Measurements from ENCODE around the gene PATJ.
"Not testable (repeated sequence)": the region's sequence is repeated elsewhere in the genome, so short reads cannot be mapped to it uniquely, and the experiment has no call there.

PATJ gene

DNA sequence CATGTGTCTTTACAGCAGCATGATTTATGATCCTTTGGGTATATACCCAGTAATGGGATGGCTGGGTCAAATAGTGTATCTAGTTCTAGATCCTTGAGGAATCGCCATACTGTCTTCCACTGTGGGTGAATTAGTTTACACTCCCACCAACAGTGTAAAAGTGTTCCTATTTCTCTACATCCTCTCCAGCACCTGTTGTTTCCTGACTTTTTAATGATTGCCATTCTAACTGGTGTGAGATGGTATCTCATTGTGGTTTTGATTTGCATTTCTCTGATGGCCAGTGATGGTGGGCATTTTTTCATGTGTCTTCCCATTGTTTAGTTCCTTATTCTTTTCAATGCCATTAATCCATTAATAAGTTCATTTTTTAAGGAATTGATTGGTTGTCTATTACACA is 58.8 kb downstream of the PATJ start:
- H3K4me1 ChIP-seq (ENCODE audit: control extremely low read depth in 1 of 4, control insufficient read depth in 4 of 4, insufficient read depth in 4 of 4, low read length in 3 of 4); H3K9me3 ChIP-seq (ENCODE audit: control extremely low read depth in 1 of 5, control insufficient read depth in 4 of 5, insufficient read depth in 2 of 5, low read depth in 1 of 5, low read length in 4 of 5); CTCF ChIA-PET; POLR2A ChIA-PET; H3K4me3 ChIP-seq (ENCODE audit: control insufficient read depth in 1 of 7, extremely low read depth in 1 of 7, insufficient read depth in 4 of 7, low read depth in 2 of 7, low read length in 6 of 7); H3K27me3 ChIP-seq (replicated peaks in 2 of 5; ENCODE audit: control insufficient read depth in 4 of 5, insufficient read depth in 5 of 5, low read length in 4 of 5); H3K36me3 ChIP-seq (ENCODE audit: control insufficient read depth in 4 of 4, insufficient read depth in 4 of 4, low read length in 3 of 4); DNase-seq; H3K27ac ChIP-seq (ENCODE audit: insufficient read depth in 1 of 2, low read depth in 1 of 2, low read length in 2 of 2, poor library complexity in 1 of 2, severe bottlenecking in 2 of 2): not testable (repeated sequence)
- no CpG with 5 or more reads among the region's 1 CpG for WGBS (ENCODE audit: insufficient coverage)

DNA sequence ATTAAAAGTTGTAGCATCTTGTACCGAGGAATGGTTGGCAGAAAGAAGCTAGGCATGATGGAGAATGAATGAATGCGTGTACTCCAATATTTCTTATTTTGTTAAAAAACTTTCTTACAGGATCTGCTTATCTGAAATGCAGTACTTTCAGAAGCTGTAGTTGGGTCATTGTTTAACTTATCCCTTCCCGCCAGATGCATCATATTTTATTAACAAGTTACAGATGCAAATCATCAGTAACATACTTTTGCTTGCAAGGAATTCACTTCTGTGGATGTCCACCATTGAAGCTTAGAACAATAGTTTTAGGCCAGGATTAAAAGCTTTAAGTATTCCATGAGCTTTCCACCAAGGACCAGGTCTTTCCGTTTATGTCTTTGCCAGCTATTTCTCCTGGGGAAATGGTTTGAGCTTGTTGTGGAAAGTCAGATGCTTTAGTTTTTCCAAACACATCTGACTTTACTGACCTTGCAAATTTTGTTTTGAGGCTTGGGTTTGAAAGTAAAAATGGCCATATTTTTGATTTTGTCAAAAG is 65.4 kb downstream of the PATJ start:
- ChIA-PET POLR2A (no interaction called here), CTCF (no interaction called here)
- Histone ChIP-seq H3K27me3 (replicated peaks in 2 of 5; ENCODE audit: control insufficient read depth in 4 of 5, insufficient read depth in 5 of 5, low read length in 4 of 5) (no peaks in the 10 kb centered on the region), H3K9me3 (ENCODE audit: control extremely low read depth in 1 of 5, control insufficient read depth in 4 of 5, insufficient read depth in 2 of 5, low read depth in 1 of 5, low read length in 4 of 5) (no peaks in the 10 kb centered on the region), H3K36me3 (ENCODE audit: control insufficient read depth in 4 of 4, insufficient read depth in 4 of 4, low read length in 3 of 4) (peaks cover 0 to 2% (median under 1%) of the 10 kb centered on the region in 4 experiments), H3K4me3 (ENCODE audit: control insufficient read depth in 1 of 7, extremely low read depth in 1 of 7, insufficient read depth in 4 of 7, low read depth in 2 of 7, low read length in 6 of 7) (no peak overlapping the region), H3K4me1 (ENCODE audit: control extremely low read depth in 1 of 4, control insufficient read depth in 4 of 4, insufficient read depth in 4 of 4, low read length in 3 of 4) (no peaks in the 10 kb centered on the region), H3K27ac (ENCODE audit: insufficient read depth in 1 of 2, low read depth in 1 of 2, low read length in 2 of 2, poor library complexity in 1 of 2, severe bottlenecking in 2 of 2) (no peak overlapping the region)
- WGBS (ENCODE audit: insufficient coverage) = 100% methylated on average over 1 of the region's 4 CpGs
- DNase-seq = no peak

- ChIA-PET POLR2A (no interaction called here), CTCF (no interaction called here)
- Histone ChIP-seq H3K27ac (ENCODE audit: insufficient read depth in 1 of 2, low read depth in 1 of 2, low read length in 2 of 2, poor library complexity in 1 of 2, severe bottlenecking in 2 of 2) (no peak overlapping the region), H3K4me1 (ENCODE audit: control extremely low read depth in 1 of 4, control insufficient read depth in 4 of 4, insufficient read depth in 4 of 4, low read length in 3 of 4) (no peaks in the 10 kb centered on the region), H3K4me3 (ENCODE audit: control insufficient read depth in 1 of 7, extremely low read depth in 1 of 7, insufficient read depth in 4 of 7, low read depth in 2 of 7, low read length in 6 of 7) (no peak overlapping the region), H3K36me3 (ENCODE audit: control insufficient read depth in 4 of 4, insufficient read depth in 4 of 4, low read length in 3 of 4) (peaks cover 0 to 2% (median 0%) of the 10 kb centered on the region in 4 experiments), H3K27me3 (replicated peaks in 2 of 5; ENCODE audit: control insufficient read depth in 4 of 5, insufficient read depth in 5 of 5, low read length in 4 of 5) (no peaks in the 10 kb centered on the region), H3K9me3 (ENCODE audit: control extremely low read depth in 1 of 5, control insufficient read depth in 4 of 5, insufficient read depth in 2 of 5, low read depth in 1 of 5, low read length in 4 of 5) (no peaks in the 10 kb centered on the region)
- WGBS (ENCODE audit: insufficient coverage) = 100% methylated on average over 2 of the region's 4 CpGs
- no peak for DNase-seq
Observed at GRCh38 chr1:61808321-61808720, 66.0 kb downstream of the PATJ start.

DNA sequence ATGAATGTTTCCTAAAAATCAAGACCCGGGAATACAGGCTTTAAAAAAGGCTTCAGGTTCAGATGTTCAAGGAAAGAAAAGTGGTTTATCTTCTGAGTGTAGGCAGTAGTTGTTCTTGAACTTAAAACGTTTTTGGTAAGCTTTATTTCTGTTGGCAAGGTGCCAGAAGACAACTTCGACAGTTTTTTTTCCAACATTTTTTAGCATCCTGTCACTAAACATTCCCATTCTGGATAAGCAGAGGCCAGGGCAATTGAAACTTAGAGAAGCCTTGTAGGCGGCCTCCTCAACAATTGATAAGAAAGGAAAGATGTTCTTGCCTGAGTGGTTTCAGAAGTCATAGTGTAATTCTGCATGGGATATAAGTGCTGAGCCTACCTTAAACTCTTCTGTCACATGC is 66.7 kb downstream of the PATJ start:
- POLR2A ChIA-PET = no interaction called here
- H3K9me3 ChIP-seq (ENCODE audit: control extremely low read depth in 1 of 5, control insufficient read depth in 4 of 5, insufficient read depth in 2 of 5, low read depth in 1 of 5, low read length in 4 of 5) = no peaks in the 10 kb centered on the region
- CTCF ChIA-PET = no interaction called here
- no peak overlapping the region for H3K4me3 ChIP-seq (ENCODE audit: control insufficient read depth in 1 of 7, extremely low read depth in 1 of 7, insufficient read depth in 4 of 7, low read depth in 2 of 7, low read length in 6 of 7)
- H3K36me3 ChIP-seq (ENCODE audit: control insufficient read depth in 4 of 4, insufficient read depth in 4 of 4, low read length in 3 of 4) = peaks cover 0 to 2% (median 0%) of the 10 kb centered on the region in 4 experiments
- WGBS (ENCODE audit: insufficient coverage) = 100% methylated on average over 2 of the region's 4 CpGs
- no peaks in the 10 kb centered on the region for H3K27me3 ChIP-seq (replicated peaks in 2 of 5; ENCODE audit: control insufficient read depth in 4 of 5, insufficient read depth in 5 of 5, low read length in 4 of 5)
- no peaks in the 10 kb centered on the region for H3K4me1 ChIP-seq (ENCODE audit: control extremely low read depth in 1 of 4, control insufficient read depth in 4 of 4, insufficient read depth in 4 of 4, low read length in 3 of 4)
- DNase-seq = no peak
- H3K27ac ChIP-seq (ENCODE audit: insufficient read depth in 1 of 2, low read depth in 1 of 2, low read length in 2 of 2, poor library complexity in 1 of 2, severe bottlenecking in 2 of 2) = no peak overlapping the region

DNA sequence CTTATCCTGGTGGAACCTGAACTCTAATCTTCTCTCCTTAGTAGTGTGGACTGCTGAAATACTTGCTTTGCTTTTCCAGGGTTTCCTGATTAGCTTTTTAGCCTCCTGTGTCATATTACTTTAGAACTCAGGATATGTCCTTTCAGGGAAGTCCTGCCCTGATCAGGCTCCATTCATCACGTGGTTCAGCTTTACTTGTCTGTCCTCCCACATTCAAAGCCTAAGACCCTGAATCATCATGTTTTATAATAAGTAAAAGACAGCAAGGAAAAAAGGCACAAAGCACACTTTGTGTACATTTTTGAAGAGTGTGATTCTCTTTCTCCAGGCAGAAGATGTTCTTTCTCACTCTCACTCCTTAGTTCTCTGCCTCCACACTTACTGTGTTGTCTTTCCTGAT is 70.6 kb downstream of the PATJ start:
- Histone ChIP-seq H3K4me1 (ENCODE audit: control extremely low read depth in 1 of 4, control insufficient read depth in 4 of 4, insufficient read depth in 4 of 4, low read length in 3 of 4) (no peaks in the 10 kb centered on the region), H3K36me3 (ENCODE audit: control insufficient read depth in 4 of 4, insufficient read depth in 4 of 4, low read length in 3 of 4) (no peaks in the 10 kb centered on the region), H3K9me3 (ENCODE audit: control extremely low read depth in 1 of 5, control insufficient read depth in 4 of 5, insufficient read depth in 2 of 5, low read depth in 1 of 5, low read length in 4 of 5) (no peaks in the 10 kb centered on the region), H3K27ac (ENCODE audit: insufficient read depth in 1 of 2, low read depth in 1 of 2, low read length in 2 of 2, poor library complexity in 1 of 2, severe bottlenecking in 2 of 2) (no peak overlapping the region), H3K4me3 (ENCODE audit: control insufficient read depth in 1 of 7, extremely low read depth in 1 of 7, insufficient read depth in 4 of 7, low read depth in 2 of 7, low read length in 6 of 7) (no peak overlapping the region), H3K27me3 (replicated peaks in 2 of 5; ENCODE audit: control insufficient read depth in 4 of 5, insufficient read depth in 5 of 5, low read length in 4 of 5) (no peaks in the 10 kb centered on the region)
- whole genome bisulfite sequencing (ENCODE audit: insufficient coverage) = no CpG with 5 or more reads among the region's 1 CpG
- CTCF ChIA-PET = no interaction called here
- POLR2A ChIA-PET = no interaction called here
- no peak for DNase-seq

GRCh38 chr1:61816191-61816590 is 73.9 kb downstream of the PATJ start:
- no CpG with 5 or more reads among the region's 3 CpGs for WGBS (ENCODE audit: insufficient coverage)
- Histone ChIP-seq H3K27me3 (replicated peaks in 2 of 5; ENCODE audit: control insufficient read depth in 4 of 5, insufficient read depth in 5 of 5, low read length in 4 of 5) (no peaks in the 10 kb centered on the region), H3K4me3 (ENCODE audit: control insufficient read depth in 1 of 7, extremely low read depth in 1 of 7, insufficient read depth in 4 of 7, low read depth in 2 of 7, low read length in 6 of 7) (no peak overlapping the region), H3K9me3 (ENCODE audit: control extremely low read depth in 1 of 5, control insufficient read depth in 4 of 5, insufficient read depth in 2 of 5, low read depth in 1 of 5, low read length in 4 of 5) (no peaks in the 10 kb centered on the region), H3K36me3 (ENCODE audit: control insufficient read depth in 4 of 4, insufficient read depth in 4 of 4, low read length in 3 of 4) (peaks cover 0 to 2% (median 0%) of the 10 kb centered on the region in 4 experiments), H3K27ac (ENCODE audit: insufficient read depth in 1 of 2, low read depth in 1 of 2, low read length in 2 of 2, poor library complexity in 1 of 2, severe bottlenecking in 2 of 2) (no peak overlapping the region), H3K4me1 (ENCODE audit: control extremely low read depth in 1 of 4, control insufficient read depth in 4 of 4, insufficient read depth in 4 of 4, low read length in 3 of 4) (no peaks in the 10 kb centered on the region)
- ChIA-PET CTCF (no interaction called here), POLR2A (no interaction called here)
- no peak for DNase-seq

DNA sequence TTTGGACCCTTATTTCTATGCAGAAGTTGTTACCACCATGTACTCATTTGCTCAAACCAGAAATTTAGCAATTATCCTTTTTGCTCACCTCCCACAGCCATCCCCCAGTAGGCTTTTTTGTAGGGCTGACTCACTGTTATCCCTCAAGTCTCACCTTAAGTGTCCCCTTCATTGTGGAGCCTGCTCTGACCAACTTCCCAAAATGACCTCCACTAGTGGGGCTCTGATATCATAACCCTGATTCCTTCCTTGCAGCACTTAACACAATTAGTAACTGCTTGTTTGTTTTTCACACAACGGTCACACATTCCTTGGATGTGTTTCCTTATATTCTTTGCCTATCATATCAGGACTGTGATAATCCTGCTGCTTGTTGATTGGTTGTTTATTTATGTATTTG is 76.7 kb downstream of the PATJ start:
- ChIA-PET CTCF (no interaction called here), POLR2A (no interaction called here)
- Histone ChIP-seq H3K36me3 (ENCODE audit: control insufficient read depth in 4 of 4, insufficient read depth in 4 of 4, low read length in 3 of 4) (peaks cover 0 to 7% (median 2%) of the 10 kb centered on the region in 4 experiments), H3K9me3 (ENCODE audit: control extremely low read depth in 1 of 5, control insufficient read depth in 4 of 5, insufficient read depth in 2 of 5, low read depth in 1 of 5, low read length in 4 of 5) (no peaks in the 10 kb centered on the region), H3K4me3 (ENCODE audit: control insufficient read depth in 1 of 7, extremely low read depth in 1 of 7, insufficient read depth in 4 of 7, low read depth in 2 of 7, low read length in 6 of 7) (no peak overlapping the region), H3K27me3 (replicated peaks in 2 of 5; ENCODE audit: control insufficient read depth in 4 of 5, insufficient read depth in 5 of 5, low read length in 4 of 5) (no peaks in the 10 kb centered on the region), H3K27ac (ENCODE audit: insufficient read depth in 1 of 2, low read depth in 1 of 2, low read length in 2 of 2, poor library complexity in 1 of 2, severe bottlenecking in 2 of 2) (no peak overlapping the region), H3K4me1 (ENCODE audit: control extremely low read depth in 1 of 4, control insufficient read depth in 4 of 4, insufficient read depth in 4 of 4, low read length in 3 of 4) (no peaks in the 10 kb centered on the region)
- WGBS (ENCODE audit: insufficient coverage) = no CpG with 5 or more reads among the region's 1 CpG
- no peak for DNase-seq

All from common myeloid progenitor, CD34-positive (primary cell).